ENCODE measurements around the gene PTPN18.

Gene PTPN18

DNA sequence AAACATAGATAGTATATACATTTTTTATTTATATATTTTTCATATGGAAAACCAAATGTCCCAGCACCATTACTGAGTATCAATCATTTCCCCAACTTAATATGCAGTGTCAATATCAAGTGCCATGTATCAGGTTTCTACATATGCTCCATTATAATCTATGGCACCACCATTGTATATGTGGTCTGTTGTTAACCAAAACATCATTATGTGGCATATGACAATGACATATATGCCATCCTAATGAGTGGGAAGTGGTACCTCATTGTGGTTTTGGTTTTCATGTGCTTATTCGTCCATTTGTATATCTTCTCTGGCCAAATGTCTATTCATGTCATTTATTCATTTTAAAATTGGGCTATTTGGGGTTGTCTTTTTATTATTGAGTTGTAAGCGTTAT lies 9.2 kb downstream of the PTPN18 start:
- DNase-seq (ENCODE audit: low spot score) = no peak

GRCh38 chr2:130365963-130366362 lies 10.1 kb downstream of the PTPN18 start:
- DNase-seq (ENCODE audit: low spot score) = no peak

DNA sequence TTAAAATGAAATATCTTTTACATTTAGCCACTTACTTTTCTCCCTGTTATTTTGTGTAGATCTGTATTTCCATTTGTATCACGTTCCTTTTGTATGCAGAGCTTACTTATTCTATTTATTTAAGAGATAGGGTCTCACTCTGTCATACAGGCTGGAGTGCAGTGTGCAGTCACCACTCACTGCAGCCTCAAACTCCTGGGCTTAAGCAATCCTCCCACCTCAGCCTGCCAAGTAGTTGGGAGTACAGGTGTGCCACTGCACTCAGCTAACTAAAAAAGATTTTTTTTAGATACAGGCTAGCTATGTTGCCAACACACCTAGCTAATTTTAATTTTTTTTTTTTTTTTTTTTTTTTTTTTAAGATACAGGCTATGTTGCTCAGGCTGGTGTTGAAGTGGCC lies 10.9 kb downstream of the PTPN18 start:
- DNase-seq (ENCODE audit: low spot score) = no peak

DNA sequence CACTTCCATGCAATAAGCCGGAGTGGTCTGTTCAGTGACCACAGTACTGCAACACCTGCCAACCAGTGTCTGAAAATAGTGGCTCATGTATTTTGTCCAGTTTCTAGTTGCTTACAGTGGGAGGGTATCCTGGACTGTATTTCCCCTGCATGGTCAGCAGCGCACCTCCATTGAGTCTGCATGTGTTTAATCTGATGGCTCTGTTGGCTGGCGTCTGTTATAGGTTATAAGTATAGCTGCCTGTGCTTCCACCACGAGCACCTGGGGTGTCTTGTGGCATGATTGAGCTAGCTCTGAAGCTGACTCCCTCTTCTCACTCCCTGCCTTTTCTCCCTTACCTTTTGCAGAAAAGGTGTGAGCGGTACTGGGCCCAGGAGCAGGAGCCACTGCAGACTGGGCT lies 12.9 kb downstream of the PTPN18 start:
- DNase-seq (ENCODE audit: low spot score) = no peak

DNA sequence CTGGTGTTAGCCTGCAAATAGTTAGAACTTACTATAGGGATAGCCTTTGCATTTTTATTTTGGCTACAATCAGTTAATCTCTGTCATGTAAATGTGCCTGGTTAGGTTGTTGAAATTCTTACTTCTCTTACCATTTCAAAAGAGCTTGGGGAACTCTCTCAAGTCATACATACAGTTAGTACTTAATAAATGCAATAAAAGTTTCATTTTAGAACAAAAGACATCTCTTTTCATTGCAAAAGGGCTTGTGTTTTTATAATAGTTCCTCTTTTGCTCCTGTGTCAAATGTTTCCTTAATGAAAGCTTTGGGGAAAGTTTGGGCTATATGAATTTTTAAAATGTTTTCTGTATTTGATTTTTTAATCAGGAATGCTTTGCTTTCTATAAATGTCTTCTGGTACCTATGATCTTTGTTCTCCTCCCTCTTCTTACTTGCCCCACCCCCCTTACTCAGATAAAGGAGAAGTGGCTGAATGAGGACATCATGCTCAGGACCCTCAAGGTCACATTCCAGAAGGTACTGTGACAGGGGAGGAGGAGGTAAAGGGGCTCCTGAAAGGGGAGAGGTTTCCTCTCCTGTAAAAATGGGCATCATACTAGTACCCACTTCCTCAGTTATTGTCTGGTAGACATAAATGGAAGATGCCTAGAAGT lies 13.6 kb downstream of the PTPN18 start:
- DNase-seq (ENCODE audit: low spot score) = no peak

DNA sequence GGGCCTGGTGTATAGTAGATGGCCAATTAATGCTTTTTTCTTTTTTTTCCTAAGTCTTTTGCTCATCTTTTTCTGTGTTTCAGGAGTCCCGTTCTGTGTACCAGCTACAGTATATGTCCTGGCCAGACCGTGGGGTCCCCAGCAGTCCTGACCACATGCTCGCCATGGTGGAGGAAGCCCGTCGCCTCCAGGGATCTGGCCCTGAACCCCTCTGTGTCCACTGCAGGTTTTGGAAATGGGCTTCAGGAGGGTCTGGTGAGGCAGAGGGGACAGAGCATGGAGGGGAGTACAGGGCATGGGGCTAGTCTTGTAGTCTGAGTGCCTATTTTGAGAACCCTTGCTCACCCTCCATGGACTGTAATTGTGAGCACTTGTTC lies 14.1 kb downstream of the PTPN18 start:
- no peak for DNase-seq (ENCODE audit: low spot score)

- peak; percentile 32 for DNase-seq (ENCODE audit: low spot score)
Observed at GRCh38 chr2:130370490-130370889, 14.6 kb downstream of the PTPN18 start.

- no peak for DNase-seq (ENCODE audit: low spot score)
Observed at GRCh38 chr2:130371723-130372054, 15.8 kb downstream of the PTPN18 start.

- DNase-seq (ENCODE audit: low spot score) = peak; percentile 84
Observed at GRCh38 chr2:130372055-130372832, 16.4 kb downstream of the PTPN18 start.

DNA sequence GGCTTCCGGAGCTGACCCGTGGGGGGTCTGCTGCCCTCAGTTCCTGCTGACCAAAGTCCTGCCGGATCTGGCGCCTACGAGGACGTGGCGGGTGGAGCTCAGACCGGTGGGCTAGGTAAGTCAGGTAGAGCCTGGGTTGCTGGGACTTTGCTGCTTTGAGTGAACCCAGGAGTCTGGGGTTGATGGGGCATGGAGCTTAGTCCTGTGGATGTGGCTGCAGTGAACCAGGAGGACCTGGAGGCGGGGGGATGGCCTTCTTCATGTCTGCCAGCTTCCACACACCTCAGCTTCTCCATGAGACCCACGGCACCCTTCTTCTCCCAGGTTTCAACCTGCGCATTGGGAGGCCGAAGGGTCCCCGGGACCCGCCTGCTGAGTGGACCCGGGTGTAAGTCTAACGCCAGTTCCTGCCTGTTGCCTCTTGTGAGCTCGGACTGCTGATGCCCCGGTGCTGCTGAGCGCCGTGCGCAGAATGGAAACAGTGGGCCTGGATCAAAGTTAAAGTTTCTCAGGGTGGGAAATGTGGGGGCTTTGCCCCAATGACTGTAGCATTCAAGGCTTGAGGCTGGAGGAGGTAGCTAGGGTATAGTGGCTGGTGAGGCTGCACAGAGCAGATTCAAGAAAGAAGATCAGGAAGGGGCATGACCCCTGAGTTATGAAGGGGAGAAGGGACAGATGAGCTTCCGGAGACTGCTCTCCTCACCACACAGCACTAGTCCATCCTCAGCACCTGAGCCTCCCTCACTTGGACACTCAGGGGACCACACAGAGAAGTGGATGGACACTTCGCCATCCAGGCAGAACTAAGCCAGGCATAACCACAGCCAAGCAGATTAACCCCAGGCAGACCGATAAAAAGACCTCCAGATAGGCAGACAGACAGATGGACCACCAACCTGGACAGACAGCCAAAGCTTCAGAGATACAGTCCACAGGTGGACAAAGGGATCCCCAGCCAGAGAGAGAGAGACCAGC lies 17.3 kb downstream of the PTPN18 start:
- DNase-seq (ENCODE audit: low spot score) = no peak

GRCh38 chr2:130373808-130374365 lies 18.0 kb downstream of the PTPN18 start:
- no peak for DNase-seq (ENCODE audit: low spot score)

DNA sequence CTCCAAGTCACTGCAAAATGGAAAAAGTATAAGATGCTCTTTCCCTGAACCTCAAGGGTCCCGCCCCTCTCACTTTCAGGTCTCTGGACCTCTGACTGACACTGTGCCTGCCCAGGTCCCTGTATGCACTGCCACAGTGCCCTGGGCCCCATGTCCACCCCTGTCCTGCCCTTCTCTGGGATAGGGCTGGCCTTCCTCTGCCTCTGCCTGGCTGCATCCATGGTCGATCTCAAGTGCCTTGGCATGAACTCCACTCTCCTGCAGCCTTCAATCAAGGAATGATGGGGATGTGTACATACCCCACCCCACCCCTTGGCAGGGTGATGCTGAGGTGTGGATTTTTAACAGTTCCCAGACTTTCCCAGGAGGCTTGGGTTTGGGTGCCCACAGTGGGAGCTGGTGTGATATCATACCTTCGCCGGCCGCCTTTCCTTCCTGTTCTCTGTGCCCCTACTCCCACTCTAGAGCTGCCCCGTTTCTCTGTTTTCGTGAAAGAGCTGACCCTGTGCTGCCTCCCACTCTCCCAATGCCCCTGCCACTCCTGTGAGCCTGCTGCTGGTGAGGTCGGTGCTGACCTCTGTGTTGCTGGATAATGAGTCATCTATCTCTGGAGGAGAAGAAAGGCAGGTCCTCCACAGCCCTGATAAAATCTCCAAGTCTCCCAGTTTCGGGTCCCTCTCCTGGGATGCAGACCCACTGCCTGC lies 18.9 kb downstream of the PTPN18 start:
- DNase-seq (ENCODE audit: low spot score) = no peak

GRCh38 chr2:130375291-130376266 lies 19.7 kb downstream of the PTPN18 start:
- no peak for DNase-seq (ENCODE audit: low spot score)

DNA sequence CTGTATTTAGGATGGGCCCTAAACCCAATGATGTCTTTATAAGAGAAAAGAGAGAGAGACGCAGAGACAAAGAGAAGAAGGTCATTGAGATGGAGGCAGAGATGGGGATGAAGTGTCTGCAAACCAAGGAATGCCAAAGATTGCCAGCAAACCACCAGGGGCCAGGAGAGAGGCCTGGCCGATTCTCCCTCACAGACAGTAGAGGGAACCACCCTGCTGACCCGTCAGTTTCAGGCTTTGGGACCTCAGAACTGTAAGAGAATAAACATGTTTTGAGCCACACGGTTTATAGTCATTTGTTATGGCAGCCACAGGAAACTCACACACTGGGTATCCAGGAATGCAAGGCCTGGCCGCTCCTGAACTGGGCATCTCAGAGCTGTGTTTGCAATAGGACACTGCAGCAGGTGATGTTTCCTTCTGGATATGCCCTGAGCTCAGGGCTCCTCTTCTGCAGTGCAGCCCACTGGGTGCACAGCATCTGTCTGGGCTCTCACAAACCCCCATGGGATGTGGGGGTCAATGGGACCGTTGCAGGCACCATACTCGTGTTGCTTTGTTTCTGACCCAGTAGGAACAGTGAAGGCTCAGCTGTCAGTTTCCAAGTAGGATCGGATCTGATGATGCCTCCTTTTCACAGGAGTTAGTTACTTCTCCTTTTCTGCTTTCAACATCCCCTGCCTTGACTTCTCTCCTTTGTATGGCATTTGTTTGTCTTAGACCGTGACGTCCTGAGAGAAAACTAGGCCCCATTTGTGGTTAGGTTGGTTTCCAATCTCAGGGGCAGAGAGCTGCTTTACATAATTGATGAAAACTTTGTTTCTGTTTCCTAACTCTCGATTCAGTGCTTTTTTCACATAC lies 20.8 kb downstream of the PTPN18 start:
- DNase-seq (ENCODE audit: low spot score) = no peak

GRCh38 chr2:130377491-130377890 lies 21.6 kb downstream of the PTPN18 start:
- DNase-seq (ENCODE audit: low spot score) = no peak

GRCh38 chr2:130378206-130378897 lies 22.5 kb downstream of the PTPN18 start:
- no peak for DNase-seq (ENCODE audit: low spot score)

DNA sequence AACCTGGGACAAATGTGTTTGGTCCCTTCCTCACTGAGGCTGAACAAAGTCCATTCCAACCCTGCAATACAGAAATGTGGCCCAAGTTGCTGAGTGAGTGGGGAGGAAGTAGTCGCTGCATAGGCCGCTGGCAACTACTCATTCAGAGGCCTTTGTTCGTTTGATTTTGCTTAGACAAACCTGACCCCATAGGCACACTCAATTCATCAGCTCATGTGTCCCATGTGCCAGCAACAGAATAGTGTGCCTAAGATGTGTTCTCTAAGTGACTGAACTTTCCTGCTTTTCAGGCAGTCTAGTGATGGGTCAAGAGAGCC lies 23.0 kb downstream of the PTPN18 start:
- DNase-seq (ENCODE audit: low spot score) = no peak

GRCh38 chr2:130380096-130380934 lies 24.5 kb downstream of the PTPN18 start:
- DNase-seq (ENCODE audit: low spot score) = no peak

Data from activated CD4-positive, alpha-beta T cell treated with anti-CD3 and anti-CD28 coated beads, Interleukin-2, Interleukin-4, amounts not matched to agents 100 ng/mL and 50 ng/mL, durations not matched to agents 16 hours and 8 hours (primary cell).